ENCODE measurements around the gene NTHL1. TPM values are rescaled to one million over a fixed set of nuclear protein-coding genes. Genes with fewer than 3 reads are reported as not detected.

The NTHL1 gene
- total and polyA plus RNA-seq, 2 of the 13 experiments (the other 11 are each of a cell fraction or from before 2014, with no cell fraction given): 47.5 to 64.9 TPM

- peak; percentile 76 for TF ChIP-seq DRAP1 (CRISPR knock-in tag; IDR thresholded peaks at IDR 0.05)
- TF ChIP-seq HOXA5 (CRISPR knock-in tag; IDR thresholded peaks at IDR 0.05): 0 out of 2 replicates have a peak, but pooled peaks have one; percentile 19
- TF ChIP-seq ZNF781 (CRISPR knock-in tag; IDR thresholded peaks at IDR 0.05; ENCODE audit: borderline replicate concordance, not compliant biosample characterization): peak; percentile 47
- TF ChIP-seq ZNF446 (CRISPR knock-in tag; IDR thresholded peaks at IDR 0.05): peak; percentile 62; the same call in 1 of the 2 replicates
- TF ChIP-seq SMAD3 (CRISPR knock-in tag; IDR thresholded peaks at IDR 0.05): 0 out of 2 replicates have a peak, but pooled peaks have one; percentile 34
Measured at GRCh38 chr16:2023092-2024031, 24.3 kb downstream of the NTHL1 start (continued).

GRCh38 chr16:2022723-2023091 lies 24.9 kb downstream of the NTHL1 start:
- 0% methylated on average over 3 of the region's 14 CpGs for WGBS (ENCODE audit: low lambda C conversion rate)
- H3K79me2 ChIP-seq (ENCODE audit: insufficient read depth, low read length): no peaks in the 10 kb centered on the region
- H3K9me3 ChIP-seq (ENCODE audit: low read length): no peaks in the 10 kb centered on the region
- ATAC-seq (peak; percentile 38), FAIRE-seq (no peak), DNase-seq (ENCODE audit: low spot score) (no peak)
- peaks cover 3 to 29% of the 10 kb centered on the region in 2 experiments; a peak in 4 of 5 replicates for H3K27me3 ChIP-seq (ENCODE audit: control insufficient read depth in 1 of 2, insufficient read depth in 2 of 2, low read length in 2 of 2)
- TF ChIP-seq MTA1 (CRISPR knock-in tag; IDR thresholded peaks at IDR 0.05; ENCODE audit: borderline replicate concordance) (no peak), BORCS8-MEF2B (CRISPR knock-in tag; IDR thresholded peaks at IDR 0.05) (0 out of 2 replicates have a peak, but pooled peaks have one; percentile 19), STAG1 (CRISPR knock-in tag; IDR thresholded peaks at IDR 0.05) (no peak), ZFP82 (CRISPR knock-in tag; IDR thresholded peaks at IDR 0.05; ENCODE audit: borderline replicate concordance) (no peak), ZSCAN20 (CRISPR knock-in tag; IDR thresholded peaks at IDR 0.05; ENCODE audit: borderline replicate concordance) (no peak), TRIM24 (CRISPR knock-in tag; IDR thresholded peaks at IDR 0.05) (no peak), HNF4G (IDR thresholded peaks at IDR 0.05; ENCODE audit: borderline replicate concordance, low read depth, low read length) (no peak), HNF4G (CRISPR knock-in tag; IDR thresholded peaks at IDR 0.05; ENCODE audit: borderline replicate concordance, low read depth) (no peak), NFIC (IDR thresholded peaks at IDR 0.05; ENCODE audit: low read length) (no peak), CHD2 (IDR thresholded peaks at IDR 0.05; ENCODE audit: low read depth, low read length) (peak; percentile 72; the same call in 1 of the 2 replicates), THYN1 (CRISPR knock-in tag; IDR thresholded peaks at IDR 0.05; ENCODE audit: borderline replicate concordance, low read depth) (0 out of 2 replicates have a peak, but pooled peaks have one; percentile 38), NR0B2 (CRISPR knock-in tag; IDR thresholded peaks at IDR 0.05) (no peak), TOPORS (CRISPR knock-in tag; IDR thresholded peaks at IDR 0.05) (no peak)
- BruUV-seq (replicated peaks): no TSS peak
- H3K9ac ChIP-seq (ENCODE audit: insufficient read depth, low read depth, low read length): 0 out of 2 replicates have a peak overlapping the region, but pooled peaks have one; percentile 7
- no peaks in the 10 kb centered on the region for H4K20me1 ChIP-seq (ENCODE audit: insufficient read depth, low read length)
- H3K36me3 ChIP-seq (replicated peaks in 1 of 2; ENCODE audit: control insufficient read depth in 1 of 2, insufficient read depth in 2 of 2, low read length in 2 of 2): no peaks in the 10 kb centered on the region
- CTCF ChIA-PET (ENCODE audit: low intra/inter-chr PET ratio, low total read pairs): interaction anchor here (1.5 to 1.9 kb wide), 3 partner anchors 25 to 118 kb away, joined by 7 to 15 read pairs (median 9); partner anchors contain the start of genes NTHL1 and TSC2
- in situ Hi-C loops (cut with HindIII; ENCODE audit: extremely low pct_ligation_motif_present, low pct_unique_long_range_greater_than_20kb) (loop anchor here (5.0 kb wide), 3 partner anchors 35 to 125 kb away; partner anchors contain the start of gene RAB26), intact Hi-C loops (cut with micrococcal nuclease; ENCODE audit: unreplicated experiment) (loop anchor here (1.0 kb wide), 2 partner anchors 34 to 131 kb away; no protein-coding TSS in a partner anchor)
- POLR2A ChIA-PET: interaction anchor here (0.6 to 6.2 kb wide), 7 partner anchors 12 to 133 kb away, joined by 3 to 62 read pairs (median 14); partner anchors contain the start of genes RPS2 and TRAF7
- H2AFZ ChIP-seq (ENCODE audit: low read length): no peak overlapping the region
- peak overlapping the region; percentile 84 for H3K4me2 ChIP-seq (ENCODE audit: low read depth, low read length)
- H3K4me3 ChIP-seq (replicated peaks in 1 of 3; ENCODE audit: insufficient read depth in 1 of 3, low read depth in 2 of 3, low read length in 3 of 3): peak overlapping the region; percentile 38 to 66 (median 42); a peak in 5 of 6 replicates
- no peak overlapping the region for H3K27ac ChIP-seq (ENCODE audit: extremely low read length, insufficient read depth, low read length)
- H3K4me1 ChIP-seq (ENCODE audit: insufficient read depth, low read length): peaks cover 63% of the 10 kb centered on the region
